H9 (cell line): ENCODE results near the gene PDE5A. TPM values are rescaled to one million over a fixed set of nuclear protein-coding genes. Genes with fewer than 3 reads are reported as not detected.
"Not testable (repeated sequence)": the region's sequence is repeated elsewhere in the genome, so short reads cannot be mapped to it uniquely, and the experiment has no call there.

Experiments
- DNase-seq: peaks from one replicate; pipeline ENCODE4 v3.0.0-alpha.2; 2017
- H2AFZ ChIP-seq: one replicate; pipeline ENCODE4 v1.6.1; 2013; ENCODE audit warnings: mild to moderate bottlenecking, low read length, control low read depth, moderate library complexity
- H2AK5ac ChIP-seq: 2 replicates; pipeline ENCODE4 v1.6.1; 2013; ENCODE audit warnings: low read length, control low read depth, mixed read lengths; ENCODE audit not compliant: insufficient read length
- H2BK120ac ChIP-seq: one replicate; pipeline ENCODE4 v1.6.1; 2013; ENCODE audit warnings: low read depth, mild to moderate bottlenecking, low read length, control low read depth, inconsistent platforms; ENCODE audit not compliant: poor library complexity, severe bottlenecking
- H2BK12ac ChIP-seq: 2 replicates; pipeline ENCODE4 v1.6.1; 2013; ENCODE audit warnings: low read length, control low read depth, mixed read lengths, low read depth; ENCODE audit not compliant: insufficient read length
- H2BK15ac ChIP-seq: 2 replicates; pipeline ENCODE4 v1.6.1; 2013; ENCODE audit warnings: low read depth, low read length, control low read depth
- H2BK20ac ChIP-seq: one replicate; pipeline ENCODE4 v1.6.1; 2013; ENCODE audit warnings: low read depth, mild to moderate bottlenecking, low read length, control low read depth, inconsistent platforms; ENCODE audit not compliant: poor library complexity, severe bottlenecking
- H2BK5ac ChIP-seq: 2 replicates; pipeline ENCODE4 v1.6.1; 2013; ENCODE audit warnings: low read length, control low read depth, mixed read lengths; ENCODE audit not compliant: insufficient read length
- H3K14ac ChIP-seq: 2 replicates; pipeline ENCODE4 v1.6.1; 2013; ENCODE audit warnings: low read length, control low read depth; ENCODE audit not compliant: insufficient read depth
- H3K18ac ChIP-seq: 2 replicates; pipeline ENCODE4 v1.6.1; 2013; ENCODE audit warnings: low read depth, mild to moderate bottlenecking, mixed read lengths, low read length, control low read depth; ENCODE audit not compliant: insufficient read length
- H3K23ac ChIP-seq: 2 replicates; pipeline ENCODE4 v1.6.1; 2013; ENCODE audit warnings: low read length, control low read depth, mixed read lengths, low read depth; ENCODE audit not compliant: insufficient read length
- H3K23me2 ChIP-seq: 2 replicates; pipeline ENCODE4 v1.6.1; 2013; ENCODE audit warnings: low read depth, mild to moderate bottlenecking, mixed read lengths, low read length, control low read depth; ENCODE audit not compliant: insufficient read length, poor library complexity, severe bottlenecking
- H3K27ac ChIP-seq: 2 replicates; pipeline ENCODE4 v1.5.1; 2013; ENCODE audit warnings: low read length, control low read depth, mixed read lengths, low read depth; ENCODE audit not compliant: insufficient read length
- H3K27me3 ChIP-seq: 2 replicates; pipeline ENCODE4 v1.6.1; 2013; ENCODE audit warnings: low read length, control low read depth, inconsistent platforms; ENCODE audit not compliant: insufficient read depth
- H3K4ac ChIP-seq: 2 replicates; pipeline ENCODE4 v1.6.1; 2013; ENCODE audit warnings: low read depth, mild to moderate bottlenecking, control low read depth, inconsistent platforms, low read length, moderate library complexity
- H3K4me1 ChIP-seq: 2 replicates; pipeline ENCODE4 v1.6.1; 2013; ENCODE audit warnings: low read length, control low read depth, inconsistent platforms; ENCODE audit not compliant: insufficient read depth
- H3K4me2 ChIP-seq: 2 replicates; pipeline ENCODE4 v1.6.1; 2013; ENCODE audit warnings: low read length, control low read depth, mixed read lengths; ENCODE audit not compliant: insufficient read length, insufficient read depth
- H3K56ac ChIP-seq: 2 replicates; pipeline ENCODE4 v1.6.1; 2013; ENCODE audit warnings: low read depth, mild to moderate bottlenecking, mixed read lengths, low read length, control low read depth; ENCODE audit not compliant: insufficient read length
- H3K79me1 ChIP-seq: 2 replicates; pipeline ENCODE4 v1.6.1; 2013; ENCODE audit warnings: low read depth, mild to moderate bottlenecking, moderate library complexity, low read length, control low read depth, inconsistent platforms; ENCODE audit not compliant: insufficient read depth, poor library complexity, severe bottlenecking
- H3K79me2 ChIP-seq: 2 replicates; pipeline ENCODE4 v1.6.1; 2013; ENCODE audit warnings: low read length, control low read depth, inconsistent platforms; ENCODE audit not compliant: insufficient read depth
- H3K9ac ChIP-seq: 2 replicates; pipeline ENCODE4 v1.6.1; 2013; ENCODE audit warnings: low read length, control low read depth, mixed read lengths; ENCODE audit not compliant: insufficient read length; ENCODE audit errors: extremely low read depth
- H3K9me3 ChIP-seq: one replicate; pipeline ENCODE4 v1.6.1; 2013; ENCODE audit warnings: low read depth, low read length, inconsistent platforms; ENCODE audit not compliant: control insufficient read depth
- H3T11ph ChIP-seq: one replicate; pipeline ENCODE4 v1.6.1; 2013; ENCODE audit warnings: mild to moderate bottlenecking, low read length, control low read depth, inconsistent platforms
- H4K20me1 ChIP-seq: one replicate; pipeline ENCODE4 v1.6.1; 2013; ENCODE audit not compliant: control insufficient read depth, insufficient read length, insufficient read depth
- H4K5ac ChIP-seq: 2 replicates; pipeline ENCODE4 v1.6.1; 2013; ENCODE audit warnings: low read depth, mild to moderate bottlenecking, mixed read lengths, low read length, control low read depth; ENCODE audit not compliant: insufficient read length
- H4K8ac ChIP-seq: replicated peaks from 2 replicates; pipeline ENCODE4 v1.6.1; 2013; ENCODE audit warnings: low read length, control low read depth, mixed read lengths, low read depth; ENCODE audit not compliant: insufficient read length
- H4K91ac ChIP-seq: 2 replicates; pipeline ENCODE4 v1.6.1; 2013; ENCODE audit warnings: low read depth, mild to moderate bottlenecking, moderate library complexity, mixed read lengths, low read length, control low read depth; ENCODE audit not compliant: insufficient read length
- H3K27ac Mint-ChIP-seq, 3 experiments: 2 replicates in 2 of 3; 3 replicates in 1 of 3; pipeline ENCODE4 v1.8.0; 2020 to 2021; ENCODE audit warnings: mixed read lengths in 3 of 3, mild to moderate bottlenecking in 1 of 3, moderate library complexity in 1 of 3
- H3K27me3 Mint-ChIP-seq: 2 replicates; pipeline ENCODE4 v1.8.0; 2021; ENCODE audit warnings: low read depth, mild to moderate bottlenecking, moderate library complexity, mixed read lengths
- H3K36me3 Mint-ChIP-seq, 3 experiments: 2 replicates in 2 of 3; 3 replicates in 1 of 3; pipeline ENCODE4 v1.8.0; 2020 to 2021; ENCODE audit warnings: low read depth in 3 of 3, mixed read lengths in 3 of 3; ENCODE audit not compliant: insufficient read depth in 1 of 3
- H3K4me1 Mint-ChIP-seq, 2 experiments: 2 replicates each; pipeline ENCODE4 v1.8.0; 2020; ENCODE audit warnings: mixed read lengths in 2 of 2
- H3K4me3 Mint-ChIP-seq, 2 experiments: 2 replicates in 1 of 2; 3 replicates in 1 of 2; pipeline ENCODE4 v1.8.0; 2020 to 2021; ENCODE audit warnings: mild to moderate bottlenecking in 2 of 2, mixed read lengths in 2 of 2, moderate library complexity in 1 of 2
- H3K9me3 Mint-ChIP-seq, 2 experiments: 2 replicates in 1 of 2; 3 replicates in 1 of 2; pipeline ENCODE4 v1.8.0; 2020; ENCODE audit warnings: mild to moderate bottlenecking in 2 of 2, mixed read lengths in 2 of 2, moderate library complexity in 1 of 2
- CTCF ChIP-seq: fragments of 200-600 bp; sonication (generic); conservative IDR thresholded peaks from 3 replicates; pipeline ENCODE4 v1.8.0; 2021; ENCODE audit warnings: antibody characterized with exemption, mild to moderate bottlenecking
- WGBS: extraction: QIAGEN DNeasy Blood & Tissue Kit; methylation state at CpG from one replicate; pipeline ENCODE4 v1.1.7; 2013; ENCODE audit warnings: missing lambda C conversion rate, low lambda C conversion rate, mixed read lengths; ENCODE audit not compliant: insufficient read length; ENCODE audit errors: extremely low coverage; 5-methylcytosine and 5-hydroxymethylcytosine counted together
- total RNA-seq: library from RNA; stranded (reverse); gene quantifications from 2 replicates; pipeline ENCODE4 v1.2.1, GENCODE V29; 2021

PDE5A gene
- total RNA-seq, 1 experiment from 2014 or later = 15.7 TPM

- no peak for TF ChIP-seq CTCF
- Histone ChIP-seq H4K8ac (no peak overlapping the region), H2AFZ (no peak overlapping the region), H3K4me2 (no peak overlapping the region), H3K23me2 (no peaks in the 10 kb centered on the region), H3K79me2 (no peaks in the 10 kb centered on the region), H4K5ac (no peak overlapping the region), H2BK15ac (no peak overlapping the region), H2BK12ac (no peak overlapping the region), H3K56ac (no peak overlapping the region), H3K9me3 (no peaks in the 10 kb centered on the region), H3T11ph (no peak overlapping the region), H2BK120ac (no peak overlapping the region), H3K9ac (no peak overlapping the region), H3K27ac (no peak overlapping the region), H2AK5ac (no peak overlapping the region), H3K4me1 (no peaks in the 10 kb centered on the region), H3K4ac (no peak overlapping the region), H4K91ac (no peak overlapping the region), H2BK5ac (no peak overlapping the region), H3K18ac (no peak overlapping the region), H3K27me3 (no peaks in the 10 kb centered on the region), H3K14ac (no peak overlapping the region), H3K23ac (no peak overlapping the region), H3K79me1 (no peaks in the 10 kb centered on the region), H2BK20ac (no peak overlapping the region), H4K20me1 (no peaks in the 10 kb centered on the region)
- no peak overlapping the region for H3K27ac Mint-ChIP-seq
- WGBS = no CpG with 5 or more reads among the region's 1 CpG
- 0 out of 4 replicates have a peak, but pooled peaks cover 0 to 2% of the 10 kb centered on the region in 2 experiments for H3K4me1 Mint-ChIP-seq
- no peaks in the 10 kb centered on the region for H3K27me3 Mint-ChIP-seq
- H3K4me3 Mint-ChIP-seq = no peak overlapping the region
- no peaks in the 10 kb centered on the region for H3K36me3 Mint-ChIP-seq
- no peaks in the 10 kb centered on the region for H3K9me3 Mint-ChIP-seq
- no peak for DNase-seq
Measured at GRCh38 chr4:119638359-119638758, 9.8 kb upstream of the PDE5A start.

GRCh38 chr4:119636851-119637250, 8.2 kb upstream of the PDE5A start:
- H3K4me3 Mint-ChIP-seq, H2AFZ ChIP-seq, H2BK12ac ChIP-seq, H3T11ph ChIP-seq, H3K56ac ChIP-seq, H3K23ac ChIP-seq, H3K23me2 ChIP-seq, H4K91ac ChIP-seq, H3K27ac ChIP-seq, H3K4me2 ChIP-seq, H3K4me1 ChIP-seq, H2BK20ac ChIP-seq, H2BK5ac ChIP-seq, H3K18ac ChIP-seq, H3K9ac ChIP-seq, H3K27me3 ChIP-seq, H3K14ac ChIP-seq, H3K27me3 Mint-ChIP-seq, H2BK15ac ChIP-seq, H3K27ac Mint-ChIP-seq, H2BK120ac ChIP-seq, H3K4ac ChIP-seq, H3K79me1 ChIP-seq, DNase-seq, H3K9me3 ChIP-seq, H3K9me3 Mint-ChIP-seq, H3K4me1 Mint-ChIP-seq, H4K8ac ChIP-seq, H4K20me1 ChIP-seq, H3K36me3 Mint-ChIP-seq, H3K79me2 ChIP-seq, H4K5ac ChIP-seq, H2AK5ac ChIP-seq: not testable (repeated sequence)
